GM19397 (cell line): ENCODE data around the gene KIF1B.
"Not testable (repeated sequence)": the region's sequence is repeated elsewhere in the genome, so short reads cannot be mapped to it uniquely, and the experiment has no call there.

ENCODE experiments used
- ATAC-seq: cut with Tn5 transposase; IDR thresholded peaks from one replicate; pipeline ENCODE4 v1.9.1; 2021; ENCODE audit warnings: mild to moderate bottlenecking, moderate library complexity; ENCODE audit not compliant: unreplicated experiment

Gene KIF1B

DNA sequence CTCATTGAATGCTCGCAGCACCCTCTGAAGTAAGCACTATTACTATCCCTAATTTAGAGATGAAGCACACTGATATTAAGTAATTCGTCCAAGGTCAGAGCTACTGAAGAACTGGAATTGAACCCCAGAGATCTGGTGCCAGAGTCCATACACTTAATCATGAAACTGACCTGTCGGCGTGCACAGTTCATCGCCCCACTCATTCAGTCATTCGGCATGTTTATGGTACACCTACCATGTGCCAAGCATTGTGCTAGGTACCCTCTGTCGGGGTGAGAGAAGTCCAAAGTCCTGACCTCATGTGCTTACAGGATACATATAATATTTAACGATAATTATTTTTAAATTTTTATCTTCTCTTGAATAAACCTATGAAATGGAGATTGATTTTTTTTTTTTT is 214.3 kb downstream of the KIF1B start:
- ATAC-seq: no peak

DNA sequence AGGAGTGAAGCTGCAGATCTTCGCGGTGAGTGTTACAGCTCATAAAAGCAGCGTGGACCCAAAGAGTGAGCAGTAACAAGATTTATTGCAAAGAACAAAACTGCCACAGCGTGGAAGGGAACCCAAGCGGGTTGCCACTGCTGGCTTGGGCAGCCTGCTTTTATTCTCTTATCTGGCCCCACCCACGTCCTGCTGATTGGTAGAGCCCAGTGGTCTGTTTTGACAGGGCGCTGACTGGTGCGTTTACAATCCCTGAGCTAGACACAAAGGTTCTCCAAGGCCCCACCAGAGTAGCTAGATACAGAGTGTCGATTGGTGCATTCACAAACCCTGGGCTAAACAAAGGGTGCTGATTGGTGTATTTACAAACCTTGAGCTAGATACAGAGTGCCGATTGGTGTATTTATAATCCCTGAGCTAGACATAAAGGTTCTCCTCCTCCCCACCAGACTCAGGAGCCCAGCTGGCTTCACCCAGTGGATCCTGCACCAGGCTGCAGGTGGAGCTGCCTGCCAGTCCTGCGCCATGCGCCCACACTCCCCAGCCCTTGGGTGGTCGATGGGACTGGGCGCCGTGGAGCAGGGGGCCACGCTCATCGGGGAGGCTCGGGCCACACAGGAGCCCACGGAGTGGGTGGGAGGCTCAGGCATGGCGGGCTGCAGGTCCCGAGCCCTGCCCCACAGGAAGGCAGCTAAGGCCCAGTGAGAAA is 215.6 kb downstream of the KIF1B start:
- not testable (repeated sequence) for ATAC-seq

DNA sequence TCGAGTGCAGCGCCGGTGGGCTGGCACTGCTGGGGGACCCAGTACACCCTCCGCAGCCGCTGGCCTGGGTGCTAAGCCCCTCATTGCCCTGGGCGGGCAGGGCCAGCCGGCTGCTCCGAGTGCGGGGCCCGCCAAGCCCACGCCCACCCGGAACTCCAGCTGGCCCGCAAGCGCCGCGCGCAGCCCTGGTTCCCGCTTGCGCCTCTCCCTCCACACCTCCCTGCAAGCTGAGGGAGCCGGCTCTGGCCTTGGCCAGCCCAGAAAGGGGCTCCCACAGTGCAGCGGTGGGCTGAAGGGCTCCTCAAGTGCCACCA is 216.1 kb downstream of the KIF1B start:
- ATAC-seq: not testable (repeated sequence)

DNA sequence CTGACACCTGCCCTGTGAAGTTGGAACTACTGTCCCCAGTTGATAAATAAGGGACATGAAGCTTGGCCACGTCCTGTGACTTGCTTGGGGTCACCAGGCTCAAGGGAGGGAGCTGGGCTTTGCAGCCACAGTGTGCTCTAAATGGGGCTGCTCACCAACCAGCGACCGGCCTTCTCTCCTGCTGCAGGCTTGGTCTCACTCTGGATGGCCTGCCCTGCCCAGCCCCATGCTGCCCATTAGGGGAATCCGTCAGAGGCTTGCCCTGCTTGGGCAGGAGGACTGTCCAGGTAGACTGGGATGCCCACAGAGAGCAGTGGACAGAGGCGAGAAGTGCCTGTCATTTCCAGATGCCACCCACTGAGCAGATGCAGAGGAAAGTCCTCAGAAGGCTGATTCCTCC is 218.6 kb downstream of the KIF1B start:
- no peak for ATAC-seq

DNA sequence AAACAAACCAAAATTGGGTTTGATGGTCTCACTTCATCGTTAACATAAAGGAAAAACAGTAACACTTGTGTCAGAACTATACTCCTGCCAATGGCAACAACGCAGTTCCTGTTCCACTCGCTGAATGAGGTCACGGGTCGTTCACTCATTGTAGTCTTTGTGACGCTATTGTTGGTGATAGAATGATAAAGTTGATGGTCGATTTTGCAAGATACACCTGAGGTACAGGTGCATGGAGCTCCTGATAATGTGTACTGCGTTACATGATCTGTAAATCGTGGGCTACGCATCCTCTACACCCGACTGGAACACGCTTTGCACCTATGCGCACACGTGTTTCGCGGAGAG is 219.5 kb downstream of the KIF1B start:
- ATAC-seq: no peak

DNA sequence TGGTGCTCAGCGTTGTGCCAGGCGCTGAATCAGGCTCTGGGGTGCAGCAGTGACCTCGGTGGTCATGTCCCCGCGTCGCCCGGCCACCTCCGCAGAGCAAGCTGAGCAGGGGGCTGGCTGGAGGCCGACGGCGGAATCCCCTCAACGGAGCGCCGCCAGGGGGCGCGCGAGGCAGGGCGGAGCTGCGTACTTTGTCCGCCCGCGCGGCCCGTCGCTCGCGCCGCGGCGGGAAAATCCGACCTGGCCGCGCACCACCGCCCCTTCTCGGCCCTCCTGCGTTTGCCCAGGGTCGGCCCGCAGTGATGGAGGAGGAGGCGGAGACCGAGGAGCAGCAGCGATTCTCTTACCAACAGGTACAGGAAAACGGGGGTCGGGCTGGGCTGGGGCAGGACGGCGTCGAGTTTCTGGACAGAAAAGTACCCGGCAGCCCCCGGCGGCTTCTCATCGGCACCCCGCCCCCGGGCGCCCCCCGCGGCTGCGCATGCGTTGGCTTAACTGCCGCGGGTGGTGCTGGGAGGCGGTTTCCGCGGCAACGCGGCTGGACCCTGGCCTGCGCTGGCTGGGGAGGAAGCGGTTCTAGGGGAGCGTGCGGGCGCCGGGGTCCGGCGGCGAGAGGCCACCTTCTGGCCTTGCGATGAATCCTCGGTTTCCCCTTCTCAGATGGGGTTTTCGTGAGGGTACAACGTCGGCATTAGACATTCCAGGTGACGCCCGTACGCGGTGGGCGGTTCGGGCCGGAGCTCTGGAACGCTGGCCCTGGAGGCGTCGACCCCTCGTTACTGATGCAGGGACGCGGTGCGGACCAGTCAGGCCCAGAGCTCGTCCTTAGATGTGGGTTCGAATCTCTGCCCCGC is 220.1 kb downstream of the KIF1B start, which contains the start of gene CENPS:
Gene CENPS (plus strand): TSS at position 218 of the 854 bp plus-strand sequence. CDS start 85 bp downstream, at position 303.
- ATAC-seq: peak; percentile 79
